ENCODE measurements around the gene TEX10. TPM values are rescaled to one million over a fixed set of nuclear protein-coding genes. Genes with fewer than 3 reads are reported as not detected.

The TEX10 gene
- total and polyA plus RNA-seq, 2 of the 13 experiments (the other 11 are each of a cell fraction or from before 2014, with no cell fraction given), result 18.1 to 38.7 TPM

- intact Hi-C loops (cut with micrococcal nuclease; ENCODE audit: unreplicated experiment) (no loop called here), in situ Hi-C loops (cut with HindIII; ENCODE audit: extremely low pct_ligation_motif_present, low pct_unique_long_range_greater_than_20kb) (loop anchor here (25.0 kb wide), 1 partner anchor 280 kb away; no protein-coding TSS in a partner anchor)
- Histone ChIP-seq H3K4me3 (replicated peaks in 1 of 3; ENCODE audit: insufficient read depth in 1 of 3, low read depth in 2 of 3, low read length in 3 of 3) (no peak overlapping the region), H3K9ac (ENCODE audit: insufficient read depth, low read depth, low read length) (no peak overlapping the region), H3K4me1 (ENCODE audit: insufficient read depth, low read length) (no peaks in the 10 kb centered on the region), H3K9me3 (ENCODE audit: low read length) (no peaks in the 10 kb centered on the region), H3K27me3 (ENCODE audit: control insufficient read depth in 1 of 2, insufficient read depth in 2 of 2, low read length in 2 of 2) (no peaks in the 10 kb centered on the region), H3K27ac (ENCODE audit: extremely low read length, insufficient read depth, low read length) (no peak overlapping the region), H4K20me1 (ENCODE audit: insufficient read depth, low read length) (no peaks in the 10 kb centered on the region), H3K36me3 (replicated peaks in 1 of 2; ENCODE audit: control insufficient read depth in 1 of 2, insufficient read depth in 2 of 2, low read length in 2 of 2) (peaks cover 9 to 61% of the 10 kb centered on the region in 2 experiments), H2AFZ (ENCODE audit: low read length) (no peak overlapping the region), H3K4me2 (ENCODE audit: low read depth, low read length) (no peak overlapping the region), H3K79me2 (ENCODE audit: insufficient read depth, low read length) (peaks cover 16% of the 10 kb centered on the region)
- DNase-seq (ENCODE audit: low spot score), result no peak
- BruUV-seq (replicated peaks), result no TSS peak
- ChIA-PET CTCF (ENCODE audit: low intra/inter-chr PET ratio, low total read pairs) (no interaction called here), POLR2A (no interaction called here)
- 97% methylated on average over 1 of the region's 1 CpG for WGBS (ENCODE audit: low lambda C conversion rate)
- no peak for FAIRE-seq
- no peak for ATAC-seq
- no peak for TF ChIP-seq HOXD1 (CRISPR knock-in tag; IDR thresholded peaks at IDR 0.05)
- no peak for TF ChIP-seq ZBTB26 (CRISPR knock-in tag; IDR thresholded peaks at IDR 0.05; ENCODE audit: borderline replicate concordance)
- no peak for TF ChIP-seq AKNA (CRISPR knock-in tag; IDR thresholded peaks at IDR 0.05; ENCODE audit: borderline replicate concordance)
- TF ChIP-seq KLF12 (CRISPR knock-in tag; IDR thresholded peaks at IDR 0.05; ENCODE audit: borderline replicate concordance), result no peak
- TF ChIP-seq TBX2 (CRISPR knock-in tag; IDR thresholded peaks at IDR 0.05; ENCODE audit: borderline replicate concordance), result no peak
- TF ChIP-seq ZNF280B (CRISPR knock-in tag; IDR thresholded peaks at IDR 0.05; ENCODE audit: borderline replicate concordance), result no peak
- no peak for TF ChIP-seq ZNF337 (CRISPR knock-in tag; IDR thresholded peaks at IDR 0.05; ENCODE audit: borderline replicate concordance, low read depth)
- TF ChIP-seq POLR2G (IDR thresholded peaks at IDR 0.05; ENCODE audit: low read depth, low read length), result no peak
- no peak for TF ChIP-seq ZNF569 (CRISPR knock-in tag; IDR thresholded peaks at IDR 0.05; ENCODE audit: borderline replicate concordance)
- no peak for TF ChIP-seq ZNF484 (CRISPR knock-in tag; IDR thresholded peaks at IDR 0.05; ENCODE audit: borderline replicate concordance, low read depth)
- TF ChIP-seq ZNF652 (CRISPR knock-in tag; IDR thresholded peaks at IDR 0.05; ENCODE audit: borderline replicate concordance, low read depth), result no peak
- TF ChIP-seq ZNF776 (CRISPR knock-in tag; IDR thresholded peaks at IDR 0.05), result no peak
- TF ChIP-seq TEF (CRISPR knock-in tag; IDR thresholded peaks at IDR 0.05), result no peak
- TF ChIP-seq SP1 (IDR thresholded peaks at IDR 0.05), result no peak
- TF ChIP-seq SP1 (CRISPR knock-in tag; IDR thresholded peaks at IDR 0.05), result no peak
- no peak for TF ChIP-seq RBAK (CRISPR knock-in tag; IDR thresholded peaks at IDR 0.05)
- no peak for TF ChIP-seq RBM22 (optimal IDR thresholded peaks at IDR 0.05; ENCODE audit: low read length)
These were observed 35.0 kb downstream of the TEX10 start for GRCh38 chr9:100317706-100318105.
